ENCODE results near the gene IGF1R. TPM values are rescaled to one million over a fixed set of nuclear protein-coding genes. Genes with fewer than 3 reads are reported as not detected.

The IGF1R gene
- total RNA-seq, 1 experiment from 2014 or later: 3.8 TPM

GRCh38 chr15:98977441-98977840 is 329.1 kb downstream of the IGF1R start:
- CTCF ChIA-PET: no interaction called here
- no TSS peak for BruUV-seq (replicated peaks)
- no peaks in the 10 kb centered on the region for H3K36me3 ChIP-seq (ENCODE audit: low read depth, low read length)
- no peaks in the 10 kb centered on the region for H3K9me2 ChIP-seq (replicated peaks; ENCODE audit: low read length)
- no peak overlapping the region for H3K27ac ChIP-seq (ENCODE audit: low read length)
- H3K27me3 ChIP-seq (ENCODE audit: low read length): no peaks in the 10 kb centered on the region
- intact Hi-C loops (cut with micrococcal nuclease): no loop called here
- no peak overlapping the region for H3K4me3 ChIP-seq (ENCODE audit: low read length)
- H3K9ac ChIP-seq (ENCODE audit: low read length): no peak overlapping the region
- H4K20me1 ChIP-seq (ENCODE audit: low read length): no peaks in the 10 kb centered on the region
- no peak for DNase-seq
- H3K9me3 ChIP-seq (ENCODE audit: low read length): no peaks in the 10 kb centered on the region
- TF ChIP-seq, protein P1, sequence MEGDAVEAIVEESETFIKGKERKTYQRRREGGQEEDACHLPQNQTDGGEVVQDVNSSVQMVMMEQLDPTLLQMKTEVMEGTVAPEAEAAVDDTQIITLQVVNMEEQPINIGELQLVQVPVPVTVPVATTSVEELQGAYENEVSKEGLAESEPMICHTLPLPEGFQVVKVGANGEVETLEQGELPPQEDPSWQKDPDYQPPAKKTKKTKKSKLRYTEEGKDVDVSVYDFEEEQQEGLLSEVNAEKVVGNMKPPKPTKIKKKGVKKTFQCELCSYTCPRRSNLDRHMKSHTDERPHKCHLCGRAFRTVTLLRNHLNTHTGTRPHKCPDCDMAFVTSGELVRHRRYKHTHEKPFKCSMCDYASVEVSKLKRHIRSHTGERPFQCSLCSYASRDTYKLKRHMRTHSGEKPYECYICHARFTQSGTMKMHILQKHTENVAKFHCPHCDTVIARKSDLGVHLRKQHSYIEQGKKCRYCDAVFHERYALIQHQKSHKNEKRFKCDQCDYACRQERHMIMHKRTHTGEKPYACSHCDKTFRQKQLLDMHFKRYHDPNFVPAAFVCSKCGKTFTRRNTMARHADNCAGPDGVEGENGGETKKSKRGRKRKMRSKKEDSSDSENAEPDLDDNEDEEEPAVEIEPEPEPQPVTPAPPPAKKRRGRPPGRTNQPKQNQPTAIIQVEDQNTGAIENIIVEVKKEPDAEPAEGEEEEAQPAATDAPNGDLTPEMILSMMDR (conservative IDR thresholded peaks at IDR 0.05; ENCODE audit: low read depth, low read length): no peak
- TF ChIP-seq EZH2 (IDR thresholded peaks at IDR 0.05; ENCODE audit: low read length, unreplicated experiment) (no peak), EZH2phosphoT487 (IDR thresholded peaks at IDR 0.05; ENCODE audit: borderline replicate concordance, low read length) (no peak)
- no peaks in the 10 kb centered on the region for H3K79me2 ChIP-seq (ENCODE audit: low read length)
- ATAC-seq: no peak
- H3F3A ChIP-seq (ENCODE audit: low read length, unreplicated experiment): no peaks in the 10 kb centered on the region
- peaks cover 21% of the 10 kb centered on the region for H3K4me1 ChIP-seq (ENCODE audit: insufficient read depth, low read length)
- H2AFZ ChIP-seq (ENCODE audit: low read length): no peak overlapping the region
- POLR2A ChIA-PET (ENCODE audit: unreplicated experiment): no interaction called here
- H3K4me2 ChIP-seq (ENCODE audit: low read length): no peak overlapping the region

- Histone ChIP-seq H3K36me3 (ENCODE audit: low read depth, low read length) (no peaks in the 10 kb centered on the region), H3K27ac (ENCODE audit: low read length) (no peak overlapping the region), H3K4me3 (ENCODE audit: low read length) (no peak overlapping the region), H3K79me2 (ENCODE audit: low read length) (no peaks in the 10 kb centered on the region), H3K9me2 (replicated peaks; ENCODE audit: low read length) (no peaks in the 10 kb centered on the region), H3K4me2 (ENCODE audit: low read length) (no peak overlapping the region), H2AFZ (ENCODE audit: low read length) (no peak overlapping the region), H3K27me3 (ENCODE audit: low read length) (no peaks in the 10 kb centered on the region), H3F3A (ENCODE audit: low read length, unreplicated experiment) (no peaks in the 10 kb centered on the region), H4K20me1 (ENCODE audit: low read length) (no peaks in the 10 kb centered on the region), H3K4me1 (ENCODE audit: insufficient read depth, low read length) (peaks cover 26% of the 10 kb centered on the region), H3K9ac (ENCODE audit: low read length) (no peak overlapping the region), H3K9me3 (ENCODE audit: low read length) (no peaks in the 10 kb centered on the region)
- DNase-seq: no peak
- POLR2A ChIA-PET (ENCODE audit: unreplicated experiment): no interaction called here
- no TSS peak for BruUV-seq (replicated peaks)
- no peak for TF ChIP-seq EZH2phosphoT487 (IDR thresholded peaks at IDR 0.05; ENCODE audit: borderline replicate concordance, low read length)
- no peak for TF ChIP-seq EZH2 (IDR thresholded peaks at IDR 0.05; ENCODE audit: low read length, unreplicated experiment)
- TF ChIP-seq, protein P1 (conservative IDR thresholded peaks at IDR 0.05; ENCODE audit: low read depth, low read length): no peak
- CTCF ChIA-PET: no interaction called here
- intact Hi-C loops (cut with micrococcal nuclease): no loop called here
- no peak for ATAC-seq
Observed at GRCh38 chr15:98978153-98978552, 329.8 kb downstream of the IGF1R start.

DNA sequence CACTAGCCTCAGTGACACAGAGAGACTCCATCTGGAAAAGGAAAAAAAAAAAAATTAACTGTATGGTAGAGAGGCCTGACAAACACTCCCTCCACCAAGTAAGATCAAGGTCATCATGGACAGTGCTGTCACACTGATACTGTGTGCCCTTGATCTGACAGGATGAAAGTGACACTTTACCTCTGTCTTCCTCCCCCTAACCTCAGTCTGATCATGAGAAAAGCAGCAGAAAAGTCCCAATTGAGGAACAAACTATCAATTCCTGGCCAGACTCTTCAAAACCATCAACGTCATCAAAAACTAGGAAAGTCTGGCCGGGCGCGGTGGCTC is 332.5 kb downstream of the IGF1R start:
- H3K4me2 ChIP-seq (ENCODE audit: low read length): peak overlapping the region; percentile 17; the same call in 1 of the 2 replicates
- POLR2A ChIA-PET (ENCODE audit: unreplicated experiment): no interaction called here
- CTCF ChIA-PET: no interaction called here
- intact Hi-C loops (cut with micrococcal nuclease): loop anchor here (1.0 to 10.0 kb wide), 2 partner anchors 33 to 74 kb away; no protein-coding TSS in a partner anchor
- no peaks in the 10 kb centered on the region for H3F3A ChIP-seq (ENCODE audit: low read length, unreplicated experiment)
- H3K79me2 ChIP-seq (ENCODE audit: low read length): no peaks in the 10 kb centered on the region
- no peaks in the 10 kb centered on the region for H3K9me2 ChIP-seq (replicated peaks; ENCODE audit: low read length)
- no peak overlapping the region; the same call in 1 of the 2 replicates for H2AFZ ChIP-seq (ENCODE audit: low read length)
- H3K4me1 ChIP-seq (ENCODE audit: insufficient read depth, low read length): peaks cover 36% of the 10 kb centered on the region
- no TSS peak for BruUV-seq (replicated peaks)
- no peaks in the 10 kb centered on the region for H3K36me3 ChIP-seq (ENCODE audit: low read depth, low read length)
- ATAC-seq: no peak
- 0 out of 2 replicates have a peak, but pooled peaks cover under 1% of the 10 kb centered on the region for H3K9me3 ChIP-seq (ENCODE audit: low read length)
- H3K9ac ChIP-seq (ENCODE audit: low read length): no peak overlapping the region
- no peaks in the 10 kb centered on the region for H3K27me3 ChIP-seq (ENCODE audit: low read length)
- H3K4me3 ChIP-seq (ENCODE audit: low read length): no peak overlapping the region
- no peaks in the 10 kb centered on the region for H4K20me1 ChIP-seq (ENCODE audit: low read length)
- DNase-seq: no peak
- TF ChIP-seq, protein P1 (conservative IDR thresholded peaks at IDR 0.05; ENCODE audit: low read depth, low read length): no peak
- no peak for TF ChIP-seq EZH2 (IDR thresholded peaks at IDR 0.05; ENCODE audit: low read length, unreplicated experiment)
- no peak for TF ChIP-seq EZH2phosphoT487 (IDR thresholded peaks at IDR 0.05; ENCODE audit: borderline replicate concordance, low read length)
- H3K27ac ChIP-seq (ENCODE audit: low read length): no peak overlapping the region
